GM19193 (cell line): ENCODE results near the gene IDH3G.

Experiments
- POLR2A ChIP-seq: IDR thresholded peaks from 4 replicates; pipeline ENCODE4 v1.6.1; 2011; ENCODE audit not compliant: insufficient read depth, insufficient read length; ENCODE audit errors: extremely low read depth

IDH3G gene

DNA sequence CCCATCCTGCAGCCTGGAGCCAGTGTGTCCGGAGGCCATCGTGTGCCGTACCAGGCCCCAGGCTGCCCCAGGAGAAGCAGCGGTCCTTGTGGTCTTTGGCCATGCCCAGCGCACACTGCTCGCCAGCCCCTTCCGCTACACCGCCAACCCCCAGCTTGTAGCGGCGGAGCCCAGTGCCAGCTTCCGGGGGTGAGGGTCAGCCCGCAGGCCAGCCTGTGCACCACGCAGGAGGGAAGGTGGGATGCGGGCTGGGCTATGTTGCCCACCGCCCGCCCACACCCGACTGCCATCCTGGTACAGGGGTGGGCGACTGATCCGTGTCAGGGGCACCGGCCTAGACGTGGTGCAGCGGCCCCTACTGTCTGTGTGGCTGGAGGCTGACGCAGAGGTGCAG lies 21.0 kb downstream of the IDH3G start:
- no peak for TF ChIP-seq POLR2A

DNA sequence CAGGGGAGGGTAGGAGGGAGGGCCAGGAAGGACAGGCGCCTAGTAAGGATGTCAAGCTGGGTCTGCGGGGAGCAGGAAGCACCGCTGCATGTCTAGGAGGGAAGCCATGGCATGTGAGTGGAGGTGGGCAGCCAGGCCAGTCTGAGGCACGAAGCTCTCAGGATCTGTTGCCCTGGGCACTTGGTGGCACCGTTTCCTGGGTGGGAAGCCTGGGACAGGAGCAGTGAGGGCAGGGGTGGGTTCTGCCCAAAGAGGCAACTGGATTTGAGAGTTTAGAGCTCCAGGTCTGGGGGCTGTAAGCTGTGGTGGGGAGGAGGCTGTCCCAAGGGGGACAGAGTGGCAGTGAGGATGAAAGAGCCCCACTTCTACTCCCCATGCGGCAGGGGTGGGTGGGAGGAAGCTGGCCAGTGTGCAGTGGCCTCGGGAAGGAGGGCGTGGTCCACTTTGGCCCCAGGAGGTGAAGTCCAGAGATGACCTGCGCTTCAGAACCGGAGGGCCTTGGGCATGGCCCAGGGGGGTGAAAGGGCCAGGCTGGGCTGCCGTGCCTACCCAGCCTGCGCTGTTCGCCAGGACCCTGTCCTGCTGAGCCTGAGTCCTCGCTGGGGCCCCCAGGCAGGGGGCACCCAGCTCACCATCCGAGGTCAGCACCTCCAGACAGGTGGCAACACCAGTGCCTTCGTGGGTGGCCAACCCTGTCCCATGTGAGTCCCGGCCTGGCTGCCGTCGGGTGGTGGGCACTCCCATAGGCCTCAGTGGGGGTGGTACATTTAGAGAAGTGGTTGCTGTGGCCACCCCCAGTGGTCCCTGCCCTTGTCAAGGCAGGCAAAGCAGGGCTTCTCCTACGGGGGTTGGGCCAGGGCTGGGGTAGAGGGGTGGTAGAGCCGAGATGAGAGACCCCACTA lies 21.6 kb downstream of the IDH3G start:
- no peak for TF ChIP-seq POLR2A

DNA sequence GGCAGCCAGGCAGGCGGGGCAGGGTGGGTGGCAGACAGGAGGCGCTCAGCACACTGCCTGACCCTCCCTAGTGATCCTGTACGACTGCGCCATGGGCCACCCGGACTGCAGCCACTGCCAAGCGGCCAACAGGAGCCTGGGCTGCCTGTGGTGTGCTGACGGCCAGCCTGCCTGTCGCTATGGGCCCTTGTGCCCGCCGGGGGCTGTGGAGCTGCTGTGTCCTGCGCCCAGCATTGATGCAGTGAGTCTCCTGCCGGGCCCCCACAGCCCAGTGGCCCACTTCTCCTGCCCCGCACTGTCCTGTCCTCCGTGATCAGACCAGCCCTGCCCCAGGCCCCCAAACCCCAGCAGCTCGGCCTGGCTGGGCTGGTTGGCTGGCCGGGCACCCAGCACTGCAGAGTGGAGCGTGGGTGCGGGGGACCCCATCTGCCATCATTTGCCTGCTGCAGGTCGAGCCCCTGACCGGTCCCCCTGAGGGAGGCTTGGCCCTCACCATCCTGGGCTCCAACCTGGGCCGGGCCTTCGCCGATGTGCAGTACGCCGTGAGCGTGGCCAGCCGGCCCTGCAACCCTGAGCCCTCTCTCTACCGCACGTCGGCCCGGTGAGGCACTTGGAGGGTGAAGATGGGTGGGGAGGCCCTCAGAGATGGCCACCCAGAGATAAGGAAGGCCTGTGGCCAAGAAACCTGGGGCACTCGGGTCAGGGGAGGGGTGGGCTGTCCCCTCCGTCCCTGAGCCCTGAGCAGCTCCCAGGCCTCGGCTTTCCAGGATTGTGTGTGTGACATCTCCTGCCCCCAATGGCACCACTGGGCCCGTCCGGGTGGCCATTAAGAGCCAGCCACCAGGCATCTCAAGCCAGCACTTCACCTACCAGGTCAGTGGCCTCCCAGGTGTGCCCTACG lies 22.5 kb downstream of the IDH3G start:
- no peak for TF ChIP-seq POLR2A

DNA sequence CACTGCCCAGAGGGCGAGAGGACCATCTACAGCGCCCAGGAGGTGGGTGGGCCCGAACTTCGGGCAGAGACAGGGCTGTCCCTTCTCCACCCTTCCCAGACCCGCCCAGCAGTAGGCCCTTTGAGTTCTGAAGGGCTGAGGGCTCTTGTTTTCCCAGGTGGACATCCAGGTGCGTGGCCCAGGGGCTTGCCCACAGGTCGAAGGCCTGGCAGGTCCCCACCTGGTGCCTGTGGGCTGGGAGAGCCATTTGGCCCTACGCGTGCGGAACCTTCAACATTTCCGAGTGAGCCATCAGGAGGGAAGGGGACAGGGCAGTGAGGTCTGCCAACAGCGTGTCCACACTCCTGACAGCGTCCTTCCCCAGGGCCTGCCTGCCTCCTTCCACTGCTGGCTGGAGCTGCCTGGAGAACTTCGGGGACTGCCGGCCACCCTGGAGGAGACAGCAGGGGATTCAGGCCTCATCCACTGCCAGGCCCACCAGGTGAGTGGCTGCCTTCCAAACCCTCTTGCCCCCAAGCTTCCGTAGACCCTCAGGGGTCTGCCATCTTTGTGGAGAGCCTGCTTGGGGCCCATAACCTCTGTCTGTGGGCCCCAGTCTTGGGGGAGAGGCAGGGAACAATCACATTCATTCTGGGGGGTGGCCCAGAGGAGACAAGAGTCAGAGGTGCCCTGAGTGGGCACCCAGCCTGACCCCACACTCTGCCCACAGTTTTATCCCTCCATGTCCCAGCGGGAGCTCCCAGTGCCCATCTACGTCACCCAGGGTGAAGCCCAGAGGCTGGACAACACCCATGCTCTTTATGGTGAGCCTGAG lies 23.4 kb downstream of the IDH3G start:
- no peak for TF ChIP-seq POLR2A

DNA sequence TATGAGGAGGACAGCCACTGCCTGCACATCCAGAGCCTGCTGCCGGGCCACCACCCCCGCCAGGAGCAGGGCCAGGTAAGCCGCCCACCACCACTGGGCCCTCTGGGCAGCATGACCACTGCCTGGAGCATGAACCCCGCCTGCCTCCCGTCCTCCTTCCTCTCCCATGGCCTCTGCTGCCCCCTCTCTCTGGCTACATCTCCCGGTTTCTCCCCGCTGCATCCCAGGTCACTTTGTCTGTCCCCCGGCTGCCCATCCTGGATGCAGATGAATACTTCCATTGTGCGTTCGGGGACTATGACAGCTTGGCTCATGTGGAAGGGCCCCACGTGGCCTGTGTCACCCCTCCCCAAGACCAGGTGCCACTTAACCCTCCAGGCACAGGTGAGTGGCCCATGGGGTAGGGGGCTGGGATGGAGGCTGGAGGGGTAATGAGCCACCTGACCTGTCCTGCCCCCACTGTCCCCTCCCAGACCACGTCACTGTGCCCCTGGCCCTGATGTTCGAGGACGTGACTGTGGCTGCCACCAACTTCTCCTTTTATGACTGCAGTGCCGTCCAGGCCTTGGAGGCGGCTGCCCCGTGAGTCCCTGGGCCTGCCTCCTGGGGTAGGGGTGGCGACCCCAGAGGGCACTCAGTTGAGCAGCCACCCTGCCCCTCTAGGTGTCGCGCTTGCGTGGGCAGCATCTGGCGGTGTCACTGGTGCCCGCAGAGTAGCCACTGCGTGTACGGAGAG lies 24.1 kb downstream of the IDH3G start:
- TF ChIP-seq POLR2A, result no peak

DNA sequence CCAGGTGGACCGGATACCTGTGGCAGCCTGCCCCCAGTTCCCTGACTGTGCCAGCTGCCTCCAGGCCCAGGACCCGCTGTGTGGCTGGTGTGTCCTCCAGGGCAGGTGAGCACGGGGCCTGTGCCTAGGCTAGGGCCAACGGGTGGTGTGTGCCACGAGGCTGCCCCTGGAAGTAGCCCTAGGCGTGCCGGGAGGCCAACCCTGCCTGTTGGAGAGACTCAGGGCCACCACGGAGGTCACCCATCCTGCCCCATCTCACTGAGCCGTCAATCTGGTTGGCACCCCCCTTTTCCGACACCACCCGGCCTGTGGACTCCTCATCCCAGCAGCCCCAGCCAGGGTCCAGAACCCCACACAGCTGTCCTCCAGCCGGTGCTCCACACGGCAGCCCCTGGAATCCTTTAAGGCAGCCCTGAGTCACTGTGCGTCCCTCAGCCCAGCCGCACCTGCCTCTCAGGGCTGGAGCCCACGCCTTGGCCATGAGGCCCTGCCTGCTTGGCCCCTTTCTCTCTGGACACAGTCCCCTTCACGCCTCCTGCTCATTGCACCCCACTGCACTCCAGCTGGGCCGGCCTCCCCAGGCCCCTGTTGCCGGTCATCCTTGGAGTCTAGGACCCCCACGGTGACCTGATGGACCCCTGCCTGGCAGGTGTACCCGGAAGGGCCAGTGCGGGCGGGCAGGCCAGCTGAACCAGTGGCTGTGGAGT lies 24.9 kb downstream of the IDH3G start:
- no peak for TF ChIP-seq POLR2A

DNA sequence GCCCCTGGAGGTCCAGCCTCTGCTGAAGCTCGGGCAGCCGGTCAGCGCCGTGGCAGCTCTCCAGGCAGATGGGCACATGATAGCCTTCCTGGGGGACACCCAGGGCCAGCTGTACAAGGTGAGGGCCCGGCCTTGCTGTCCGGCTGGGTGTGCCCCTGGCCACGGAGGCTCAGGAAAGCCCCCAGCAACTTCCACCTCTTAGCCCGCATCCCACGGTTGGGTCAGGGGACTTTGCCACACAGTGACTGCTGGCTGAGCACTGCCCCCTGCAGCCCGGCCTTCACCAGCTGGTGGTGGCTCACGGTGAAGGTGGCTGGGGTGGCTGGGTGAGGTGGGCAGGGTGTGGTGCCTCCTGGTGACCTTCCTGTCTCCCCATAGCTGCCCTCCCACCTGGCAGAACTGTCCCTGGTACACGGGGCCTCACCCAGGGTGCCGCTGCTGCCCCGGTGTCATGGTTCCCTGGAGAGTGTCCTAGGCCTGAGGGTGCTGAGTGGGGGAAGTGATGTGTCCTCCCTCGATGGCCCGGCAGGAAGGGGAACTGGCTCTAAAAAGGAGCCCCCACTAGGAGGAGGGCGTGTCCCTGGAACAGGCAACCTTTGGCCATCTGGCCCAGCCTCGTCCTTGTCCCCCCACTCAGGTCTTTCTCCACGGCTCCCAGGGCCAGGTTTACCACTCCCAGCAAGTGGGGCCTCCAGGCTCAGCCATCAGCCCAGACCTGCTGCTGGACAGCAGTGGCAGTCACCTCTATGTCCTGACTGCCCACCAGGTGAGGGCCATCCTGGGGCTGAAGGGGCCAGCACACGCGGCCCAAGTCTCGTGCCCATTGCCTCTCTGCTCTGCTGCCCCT lies 25.6 kb downstream of the IDH3G start:
- no peak for TF ChIP-seq POLR2A

DNA sequence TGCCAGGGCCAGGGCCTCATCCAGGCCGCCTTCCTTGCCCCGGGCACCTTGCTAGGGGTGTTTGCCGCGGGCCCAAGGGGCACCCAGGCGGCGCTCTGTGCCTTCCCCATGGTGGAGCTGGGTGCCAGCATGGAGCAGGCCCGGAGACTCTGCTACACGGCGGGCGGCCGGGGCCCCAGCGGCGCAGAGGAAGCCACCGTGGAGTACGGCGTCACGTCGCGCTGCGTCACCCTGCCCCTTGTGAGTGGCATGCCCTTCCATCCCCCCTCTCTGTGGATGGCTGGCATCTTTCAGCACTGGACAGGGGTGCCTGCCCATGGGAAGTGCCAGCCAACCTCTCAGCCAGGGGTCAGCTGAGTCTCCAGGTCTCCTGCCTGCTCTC lies 26.5 kb downstream of the IDH3G start:
- TF ChIP-seq POLR2A, result no peak

DNA sequence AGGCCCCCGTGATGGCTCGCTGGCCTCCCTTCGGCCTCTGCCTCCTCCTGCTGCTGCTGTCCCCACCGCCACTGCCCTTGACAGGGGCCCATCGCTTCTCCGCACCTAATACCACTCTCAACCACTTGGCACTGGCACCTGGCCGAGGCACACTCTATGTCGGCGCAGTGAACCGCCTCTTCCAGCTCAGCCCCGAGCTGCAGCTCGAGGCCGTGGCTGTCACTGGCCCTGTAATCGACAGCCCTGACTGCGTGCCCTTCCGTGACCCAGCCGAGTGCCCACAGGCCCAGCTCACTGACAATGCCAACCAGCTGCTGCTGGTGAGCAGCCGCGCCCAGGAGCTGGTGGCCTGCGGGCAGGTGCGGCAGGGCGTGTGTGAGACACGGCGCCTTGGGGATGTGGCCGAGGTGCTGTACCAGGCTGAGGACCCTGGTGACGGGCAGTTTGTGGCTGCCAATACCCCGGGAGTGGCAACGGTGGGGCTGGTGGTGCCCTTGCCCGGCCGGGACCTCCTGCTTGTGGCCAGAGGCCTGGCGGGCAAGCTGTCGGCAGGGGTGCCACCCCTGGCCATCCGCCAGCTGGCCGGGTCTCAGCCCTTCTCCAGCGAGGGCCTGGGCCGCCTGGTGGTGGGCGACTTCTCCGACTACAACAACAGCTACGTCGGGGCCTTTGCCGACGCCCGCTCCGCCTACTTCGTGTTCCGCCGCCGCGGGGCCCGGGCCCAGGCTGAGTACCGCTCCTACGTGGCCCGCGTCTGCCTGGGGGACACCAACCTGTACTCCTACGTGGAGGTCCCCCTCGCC lies 27.1 kb downstream of the IDH3G start:
- TF ChIP-seq POLR2A, result no peak

DNA sequence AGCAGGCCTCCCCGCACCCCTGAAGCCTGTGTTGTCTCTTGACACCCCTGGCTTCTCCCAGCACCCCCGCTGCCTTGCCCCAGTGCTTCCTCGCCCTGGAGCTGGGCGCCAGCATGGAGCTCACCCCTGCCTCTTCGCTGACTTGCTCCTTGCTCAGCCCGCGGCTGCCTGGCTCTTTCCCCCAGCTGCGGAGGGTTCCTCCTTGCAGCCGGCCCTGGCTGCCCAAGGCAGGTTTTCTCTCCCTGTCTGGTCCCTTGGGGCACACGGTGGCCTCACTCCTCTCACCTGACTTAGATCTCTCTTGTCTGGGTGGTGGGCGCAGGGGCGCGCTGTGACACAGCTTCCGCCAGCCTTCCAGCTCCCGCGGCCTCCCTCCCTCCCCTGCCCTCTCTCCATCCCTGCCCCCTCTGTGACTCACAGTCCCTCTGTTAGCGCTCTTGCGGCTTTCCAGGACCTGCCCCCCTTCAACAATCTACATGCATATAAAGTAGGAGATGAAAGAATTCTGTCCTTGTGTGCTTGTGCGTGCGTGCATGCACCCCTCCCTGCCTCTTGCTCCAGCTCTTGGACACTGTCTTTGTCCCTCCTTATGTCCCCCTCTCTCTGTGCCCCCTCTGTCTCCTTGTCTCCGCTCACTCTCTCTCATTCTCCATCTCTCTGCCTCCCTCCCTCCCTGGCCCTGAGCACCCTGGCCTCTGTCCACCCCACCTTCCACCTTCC lies 27.9 kb downstream of the IDH3G start:
- no peak for TF ChIP-seq POLR2A
